HG03060 (cell line): Measurements from ENCODE around the gene COPB2.
A peak's percentile ranks its signal among the peaks of the same experiment; 100 is the strongest.

Experiments
- ATAC-seq: cut with Tn5 transposase; IDR thresholded peaks from one replicate; pipeline ENCODE4 v1.9.1; 2021; ENCODE audit warnings: low read depth, moderate number of reproducible peaks; ENCODE audit not compliant: unreplicated experiment

Gene COPB2

DNA sequence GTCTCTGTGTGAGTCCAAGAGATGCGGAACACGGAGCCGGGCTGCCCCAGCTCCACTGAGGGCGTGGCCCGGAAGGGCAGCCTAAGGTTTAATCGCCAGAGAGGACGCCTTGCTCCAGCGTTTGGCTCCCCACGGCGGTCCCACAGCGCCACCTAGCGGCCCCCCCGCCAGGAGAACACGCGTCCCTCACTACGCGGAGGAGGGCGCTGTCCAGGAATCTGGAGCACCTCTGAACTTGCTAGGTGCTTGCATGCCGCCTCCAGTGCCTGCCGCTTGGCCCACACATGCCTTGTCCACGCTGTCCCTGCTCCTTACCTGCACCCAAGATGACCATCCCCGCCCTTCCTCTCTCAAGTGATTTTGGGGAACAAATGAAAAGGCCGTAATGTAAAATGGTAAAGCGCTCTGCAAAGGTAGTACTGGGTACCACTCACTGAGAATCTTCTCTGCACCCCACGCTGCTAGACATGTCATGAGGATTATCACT is 60.0 kb downstream of the COPB2 start:
- peak; percentile 77 for ATAC-seq

DNA sequence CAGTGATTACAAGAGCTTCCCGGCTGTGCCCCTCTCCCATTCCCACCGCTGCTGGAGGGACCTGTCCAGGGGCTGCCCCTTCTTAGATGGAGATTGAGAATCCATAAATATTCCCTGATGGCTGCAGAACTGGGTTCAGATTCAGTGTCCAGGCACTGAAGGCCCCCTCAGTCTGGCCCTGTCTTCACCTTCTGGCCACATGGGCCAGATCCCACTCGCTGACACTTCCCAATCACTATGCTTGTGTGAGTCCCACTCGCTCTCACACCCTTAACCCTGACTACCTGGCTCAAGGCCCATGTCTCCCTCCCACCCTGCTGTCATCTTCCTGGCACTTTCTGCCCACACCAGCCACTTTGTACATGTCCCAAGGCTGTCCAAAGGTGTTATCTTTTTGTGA is 61.1 kb downstream of the COPB2 start:
- no peak for ATAC-seq

DNA sequence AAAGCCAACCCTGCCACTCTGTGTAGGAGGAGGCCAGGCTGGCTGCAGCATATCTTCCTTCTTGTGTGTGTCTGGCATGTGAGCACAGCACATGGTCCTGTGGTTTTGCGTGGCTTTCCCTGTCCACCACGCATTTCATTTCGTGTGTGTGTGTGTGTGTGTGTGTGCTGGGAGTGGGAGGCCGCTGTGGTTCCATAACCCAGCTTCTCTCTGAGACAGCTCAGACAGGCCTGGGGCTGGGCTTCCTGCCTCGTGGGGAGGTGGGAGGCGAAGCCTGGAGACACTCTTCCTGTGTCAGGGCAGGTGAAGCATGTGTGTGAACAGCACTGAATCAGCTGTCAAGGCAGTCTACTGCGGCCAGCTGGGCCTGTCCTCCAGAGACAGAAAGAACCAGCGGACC is 61.6 kb downstream of the COPB2 start:
- ATAC-seq = no peak

DNA sequence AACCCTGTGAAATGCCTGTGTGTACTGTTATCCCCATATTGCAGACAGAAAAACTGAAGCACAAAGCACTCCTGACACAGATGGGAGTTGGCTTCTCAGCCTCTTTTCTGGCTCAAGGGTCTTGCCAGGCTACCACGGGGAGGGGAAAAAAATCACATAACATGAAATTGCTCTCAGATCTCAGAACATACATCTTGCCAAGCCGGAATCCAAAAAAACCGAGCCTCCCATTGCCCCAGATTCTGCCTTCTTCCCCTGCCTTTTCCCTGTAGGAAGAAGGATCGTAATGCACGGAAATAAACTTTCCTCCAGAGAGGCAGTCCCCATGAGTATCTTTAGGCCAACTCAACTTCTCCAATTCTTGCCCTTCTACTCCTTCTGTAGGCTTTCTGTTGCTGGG is 62.2 kb downstream of the COPB2 start:
- no peak for ATAC-seq

DNA sequence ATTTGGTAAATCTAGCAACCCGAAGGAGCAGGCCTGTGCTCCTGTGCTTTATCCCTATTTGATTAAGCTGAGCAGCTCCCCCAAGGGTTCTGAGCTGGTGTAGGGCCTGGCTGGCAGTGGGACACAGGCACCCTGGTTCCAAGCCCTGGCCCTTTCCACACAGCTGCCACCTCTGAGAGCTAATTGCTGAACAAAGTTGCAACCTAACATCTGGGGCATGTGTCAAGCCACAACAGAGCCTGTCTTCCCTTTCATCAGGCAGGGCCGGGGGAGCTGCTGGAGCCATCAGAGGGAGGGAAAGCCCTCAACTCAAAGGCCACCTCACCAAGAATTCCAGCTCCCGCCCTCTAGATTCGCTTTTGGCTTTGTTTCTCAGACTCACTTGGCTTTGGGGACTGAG is 62.7 kb downstream of the COPB2 start:
- no peak for ATAC-seq

DNA sequence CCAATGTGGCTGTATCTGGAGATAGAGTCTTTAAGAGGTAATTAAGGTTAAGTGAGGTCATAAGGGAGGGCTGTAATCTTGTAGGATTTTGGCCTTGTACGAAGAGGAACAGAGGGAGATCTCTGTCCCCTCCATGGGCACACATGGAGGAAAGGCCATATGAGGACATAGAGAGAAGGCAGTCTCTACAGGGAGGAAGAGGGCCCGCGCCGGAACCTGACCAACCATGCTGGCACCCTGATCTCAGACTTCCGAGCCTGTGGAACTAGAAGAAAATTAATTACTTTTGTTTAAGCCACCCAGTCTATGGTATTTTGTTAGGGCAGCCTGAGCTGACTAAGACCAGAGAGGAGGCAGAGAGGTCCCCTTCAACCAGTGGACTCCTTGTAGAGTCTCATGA is 63.3 kb downstream of the COPB2 start:
- ATAC-seq = no peak

DNA sequence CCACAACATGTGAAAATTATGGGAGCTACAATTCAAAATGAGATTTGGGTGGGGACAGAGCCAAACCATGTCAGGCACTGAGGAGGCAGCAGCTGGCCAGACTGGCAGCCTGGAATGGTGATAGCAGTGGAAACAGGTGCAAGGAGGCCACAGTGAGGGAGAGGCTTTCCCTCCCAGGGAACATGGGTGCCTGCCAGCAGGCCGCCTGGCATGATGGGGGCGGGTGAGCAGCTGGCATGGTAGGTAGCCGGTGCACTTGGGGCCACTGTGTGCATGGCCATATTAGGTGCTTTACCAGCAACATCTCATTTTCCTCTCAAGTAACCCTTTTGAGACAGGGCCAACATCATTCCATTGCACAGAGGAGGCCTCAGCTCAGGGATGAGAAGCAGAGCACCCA is 63.9 kb downstream of the COPB2 start:
- no peak for ATAC-seq

DNA sequence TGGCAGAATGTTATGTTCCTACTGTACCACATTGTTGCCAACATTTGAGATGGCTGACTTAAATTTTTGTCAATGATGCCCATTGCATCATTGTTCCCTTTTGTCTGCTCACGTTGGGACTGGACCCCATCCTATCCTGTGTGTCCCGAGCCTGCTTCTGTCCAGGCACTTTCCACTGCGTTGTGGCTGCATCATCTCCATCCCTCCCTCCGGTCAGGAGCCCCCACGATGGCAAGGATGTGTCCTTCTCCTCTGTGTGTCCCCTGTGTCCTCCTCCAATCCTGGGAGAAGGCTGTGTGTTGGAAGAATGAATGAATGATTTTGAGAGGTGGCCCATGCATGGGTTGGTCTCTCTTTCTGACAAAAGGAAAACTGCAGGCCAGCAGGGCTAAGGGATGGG is 65.0 kb downstream of the COPB2 start:
- no peak for ATAC-seq

DNA sequence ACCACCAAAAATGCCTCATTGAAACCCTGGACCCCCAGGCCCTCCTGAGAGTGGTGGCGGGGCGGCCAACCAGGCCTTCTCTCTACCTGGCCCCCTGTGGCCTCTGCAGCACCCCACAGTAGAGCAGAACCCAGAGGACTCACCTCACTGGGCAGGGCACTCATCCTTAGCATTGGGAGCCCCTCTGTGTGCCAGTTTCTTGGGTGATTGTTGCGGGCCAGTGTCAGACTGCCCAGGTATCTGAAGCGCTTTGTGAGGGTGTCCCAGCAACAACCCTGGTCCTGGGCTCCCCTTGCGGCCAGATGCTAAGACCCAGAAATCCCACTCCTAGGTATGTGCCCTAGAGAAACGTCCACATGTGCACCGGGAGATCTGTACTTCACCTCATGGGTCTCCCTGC is 66.3 kb downstream of the COPB2 start:
- ATAC-seq = no peak

DNA sequence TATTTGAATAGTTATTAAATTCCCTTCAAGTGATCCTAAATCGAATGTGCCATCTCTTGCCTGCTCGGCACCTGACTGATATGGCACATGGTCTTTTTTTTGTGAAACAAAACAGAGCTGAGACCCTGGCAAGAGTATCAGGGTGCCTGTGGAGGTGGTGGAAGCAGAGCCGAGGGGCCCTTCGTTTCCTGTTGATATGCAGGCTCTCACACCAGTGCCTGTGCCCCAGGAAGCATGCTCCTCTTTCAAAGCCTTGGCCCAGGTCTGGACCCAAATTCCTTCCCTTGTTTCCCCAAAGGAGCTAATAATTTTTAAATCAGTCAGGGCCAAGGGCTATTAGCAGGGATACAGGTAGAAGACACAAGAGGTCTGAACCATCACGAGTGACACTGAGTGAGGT is 67.1 kb downstream of the COPB2 start:
- no peak for ATAC-seq

DNA sequence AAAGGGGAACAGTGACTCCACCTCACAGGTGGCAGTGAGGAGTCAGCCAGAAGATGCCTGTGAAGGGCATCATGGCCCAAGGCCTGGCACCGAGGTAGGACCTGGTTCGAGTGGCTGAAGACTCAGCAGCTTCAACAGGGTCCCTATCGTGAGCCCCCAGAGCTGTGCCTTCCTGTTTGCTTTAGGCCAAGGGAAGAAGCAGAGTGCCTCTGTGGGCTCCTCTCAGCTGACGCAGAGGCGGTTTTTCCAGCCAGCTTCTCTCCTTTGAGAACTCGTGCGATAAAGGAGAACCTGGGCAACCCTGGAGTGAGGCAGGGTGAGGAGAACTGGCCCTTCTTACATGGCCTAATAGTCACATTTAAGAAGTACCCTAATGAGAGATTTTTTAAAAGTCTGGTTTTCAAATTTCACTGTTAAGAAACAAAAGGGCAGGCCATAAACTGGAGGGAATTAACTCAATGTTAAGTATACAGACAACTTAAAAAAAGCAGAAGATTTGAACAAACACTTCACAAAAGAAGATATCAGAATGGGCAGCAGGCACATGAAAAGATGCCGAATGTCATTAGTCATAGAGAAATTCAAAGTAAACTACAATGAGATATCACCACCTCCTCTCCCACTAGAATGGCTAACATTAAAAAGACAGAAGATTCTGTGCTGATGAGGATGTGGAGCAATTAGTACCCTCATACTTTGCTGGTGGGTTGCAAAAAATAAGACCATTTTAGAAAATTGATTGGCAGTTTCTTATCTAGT is 68.7 kb downstream of the COPB2 start:
- ATAC-seq = no peak

DNA sequence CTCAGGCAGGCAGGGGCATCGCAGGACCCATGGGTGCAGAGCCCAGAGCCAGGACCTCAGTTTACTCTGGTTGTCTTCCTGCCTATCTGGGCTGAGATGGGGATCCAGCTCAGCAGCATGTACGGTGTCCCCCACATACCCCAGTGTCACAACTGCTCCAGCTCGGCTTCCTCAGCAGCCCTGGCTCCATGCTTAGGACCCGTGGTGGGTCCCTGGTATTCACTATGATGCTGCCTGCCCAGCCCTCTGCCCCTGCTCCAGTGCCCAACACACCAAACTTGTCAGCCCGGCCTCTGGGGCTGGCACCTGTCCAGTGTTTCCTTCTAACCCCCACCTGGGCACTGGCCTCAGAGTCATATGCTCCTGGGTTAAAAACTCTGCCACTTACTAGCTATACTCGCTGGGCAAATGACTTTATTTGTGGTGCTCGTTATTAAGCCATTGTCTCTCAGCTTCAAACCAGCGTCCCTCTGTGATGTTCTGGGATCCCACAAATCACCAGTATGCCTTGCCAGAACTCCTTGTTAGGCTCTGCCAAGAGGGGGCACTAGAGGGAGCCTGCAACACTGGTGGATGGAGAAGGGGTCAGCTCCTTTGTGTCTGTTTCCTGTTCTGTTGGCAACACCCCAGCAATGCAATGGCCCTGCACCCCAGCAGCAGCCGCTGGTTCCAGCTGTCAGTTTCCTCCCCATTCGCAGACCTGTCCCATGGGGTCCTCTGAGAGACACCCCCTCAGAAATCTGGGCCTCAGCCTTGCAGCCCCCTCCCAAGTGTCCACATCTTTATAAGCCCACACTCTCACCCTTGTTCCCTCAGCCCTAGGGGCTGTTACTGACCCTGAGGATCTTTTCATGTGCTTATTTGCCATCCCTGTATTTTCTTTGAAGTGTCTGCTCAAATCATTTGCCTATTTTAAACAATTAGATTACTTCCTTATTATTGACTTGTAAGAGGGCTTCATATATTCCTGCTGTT is 69.7 kb downstream of the COPB2 start:
- ATAC-seq = no peak

DNA sequence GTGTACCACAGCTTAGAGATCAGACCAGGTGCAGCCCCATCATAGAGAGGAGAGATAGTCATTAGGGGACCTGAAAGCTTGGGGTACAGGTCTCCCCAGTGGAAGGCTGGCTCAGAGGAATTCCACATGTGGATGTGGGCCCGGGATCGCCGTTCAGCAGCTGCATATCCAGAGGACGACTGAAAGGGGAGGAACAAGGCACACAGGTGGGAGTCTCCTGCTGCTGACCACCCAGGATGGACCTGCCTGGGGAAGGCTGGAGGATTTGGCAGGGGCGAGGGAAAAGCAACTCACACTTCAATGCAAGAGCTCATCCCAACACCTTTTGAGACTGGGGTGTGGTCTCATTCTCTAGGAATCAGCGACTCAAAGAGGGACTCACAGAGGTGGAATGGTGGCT is 70.6 kb downstream of the COPB2 start:
- ATAC-seq = no peak

DNA sequence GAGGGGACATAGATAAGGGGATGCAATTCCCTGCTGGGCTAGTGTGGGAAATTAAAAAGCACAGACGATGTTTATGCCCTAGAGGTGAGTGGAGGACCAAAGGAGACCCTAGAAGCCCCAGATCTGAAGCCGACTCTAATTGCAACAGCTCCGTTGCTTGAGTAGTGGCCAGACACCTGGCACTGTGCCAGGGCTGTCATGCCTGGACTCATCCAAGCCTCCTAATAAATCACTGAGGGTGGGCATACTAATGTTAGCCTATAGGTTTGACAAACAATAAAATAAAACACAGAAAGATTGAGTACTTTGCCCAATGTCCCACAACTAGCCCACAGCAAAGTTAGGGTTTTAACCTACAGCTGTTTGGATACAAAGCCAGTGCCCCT is 71.0 kb downstream of the COPB2 start:
- ATAC-seq = no peak

DNA sequence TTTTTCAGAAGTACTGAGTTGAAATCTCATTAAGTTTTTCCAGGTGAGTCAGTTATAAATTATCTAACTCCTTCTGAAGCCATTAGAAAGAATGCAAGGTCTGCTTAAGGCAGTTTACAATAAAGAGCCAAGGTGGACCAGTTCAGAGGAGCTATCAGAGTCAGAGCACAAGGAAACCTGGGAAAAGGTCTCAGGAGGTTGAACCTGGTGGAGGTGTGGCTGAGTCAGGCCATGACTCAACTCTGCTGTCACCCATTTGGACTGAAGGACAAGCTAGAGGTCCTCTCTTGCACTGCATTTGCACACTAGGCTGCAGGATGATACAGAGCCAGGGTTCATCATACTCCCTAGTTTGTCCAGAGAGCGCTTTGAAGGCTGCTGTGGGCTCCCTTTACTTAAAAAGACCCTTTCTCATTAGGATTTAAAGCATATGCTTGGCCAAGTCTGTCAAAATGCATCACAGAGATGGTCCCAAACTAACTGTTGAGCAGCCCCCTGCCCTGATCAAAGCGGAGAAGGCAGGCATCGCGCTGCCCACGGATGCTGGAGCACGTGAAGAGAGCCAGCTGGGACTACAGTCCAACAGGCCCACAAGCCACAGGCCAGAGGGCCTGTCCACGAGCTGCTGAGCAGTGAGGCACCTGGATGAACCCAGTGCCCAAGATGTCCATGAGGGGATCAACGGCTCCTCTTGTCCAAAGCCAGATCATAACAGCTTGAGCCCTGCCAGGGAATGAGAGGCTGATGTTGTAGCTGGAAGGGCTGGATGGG is 71.6 kb downstream of the COPB2 start:
- no peak for ATAC-seq

DNA sequence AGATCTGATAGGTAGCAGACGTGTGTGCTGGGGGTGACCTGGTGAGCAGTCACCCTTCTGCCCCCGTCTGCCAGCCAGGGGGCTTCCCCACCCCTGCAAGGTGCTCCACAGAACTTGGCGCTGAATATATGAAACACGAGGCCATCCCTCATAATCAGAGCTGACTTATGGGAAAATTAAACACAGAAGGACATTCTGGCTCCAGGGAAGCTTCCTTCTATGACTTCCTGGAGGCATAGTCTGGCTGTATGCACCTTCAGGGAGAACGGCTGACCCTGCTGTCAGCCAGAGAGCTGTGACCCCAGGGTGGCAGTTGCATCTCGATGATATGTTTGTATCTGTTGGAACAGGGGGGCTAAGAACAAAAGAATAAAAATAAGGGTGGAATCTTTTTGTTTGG is 72.2 kb downstream of the COPB2 start:
- no peak for ATAC-seq

DNA sequence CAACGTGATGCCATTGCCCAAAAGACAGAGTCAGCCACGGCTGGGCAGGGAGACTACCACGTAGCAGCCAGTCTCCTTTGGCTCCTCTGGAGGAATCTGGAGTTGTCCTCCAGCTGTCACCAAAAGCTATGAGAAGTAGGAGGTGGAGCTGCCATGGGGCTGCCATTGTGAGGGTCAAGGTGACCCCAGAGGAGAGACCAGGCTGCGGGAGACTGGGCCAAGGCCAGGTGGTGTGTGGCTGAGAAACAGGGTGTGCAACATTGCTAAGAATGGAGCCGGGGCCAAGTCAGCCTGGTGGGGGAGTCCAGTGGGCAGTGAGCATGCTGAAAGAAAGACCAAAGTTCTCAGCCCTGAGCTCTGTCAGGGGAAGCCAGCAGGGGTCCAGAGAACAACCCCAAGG is 75.5 kb downstream of the COPB2 start:
- ATAC-seq = no peak

DNA sequence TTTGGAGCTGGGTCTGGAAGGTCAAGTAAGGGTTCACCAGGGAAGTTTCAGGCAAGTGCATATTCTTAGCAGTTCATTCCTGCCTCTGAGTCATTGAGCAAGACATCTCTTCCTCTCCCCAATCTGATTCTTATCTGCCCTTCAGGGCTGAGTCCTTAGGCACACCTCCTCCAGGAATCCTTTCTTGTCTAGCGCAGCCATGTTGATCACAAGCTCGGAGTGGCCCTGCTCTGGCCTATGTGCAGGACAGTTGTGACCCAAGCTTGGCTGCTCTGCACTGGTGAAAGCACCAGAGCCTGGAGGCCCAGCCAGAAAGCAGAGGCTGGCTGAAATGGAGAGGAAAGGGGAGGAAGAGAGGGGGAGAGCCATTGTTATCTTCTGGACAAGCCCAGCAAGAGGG is 76.5 kb downstream of the COPB2 start:
- no peak for ATAC-seq

DNA sequence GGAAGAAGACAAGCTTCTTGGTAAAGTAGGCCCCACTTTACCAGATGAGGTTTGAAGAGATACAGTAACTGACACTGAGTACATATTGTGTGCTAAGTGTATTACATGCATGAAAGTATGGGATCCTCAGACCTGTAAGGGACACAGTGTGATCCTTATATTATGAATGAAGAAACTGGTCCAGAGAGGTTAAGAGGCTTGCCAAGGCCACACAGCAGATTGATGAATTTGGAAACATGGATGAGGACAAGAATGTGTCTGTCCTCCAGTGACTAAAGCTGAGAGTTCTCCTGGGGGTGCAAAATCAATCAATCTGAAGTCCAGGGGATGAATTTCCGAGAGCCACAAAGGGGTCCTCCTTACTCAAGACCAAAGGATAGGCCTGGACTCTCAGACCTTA is 77.0 kb downstream of the COPB2 start:
- no peak for ATAC-seq

DNA sequence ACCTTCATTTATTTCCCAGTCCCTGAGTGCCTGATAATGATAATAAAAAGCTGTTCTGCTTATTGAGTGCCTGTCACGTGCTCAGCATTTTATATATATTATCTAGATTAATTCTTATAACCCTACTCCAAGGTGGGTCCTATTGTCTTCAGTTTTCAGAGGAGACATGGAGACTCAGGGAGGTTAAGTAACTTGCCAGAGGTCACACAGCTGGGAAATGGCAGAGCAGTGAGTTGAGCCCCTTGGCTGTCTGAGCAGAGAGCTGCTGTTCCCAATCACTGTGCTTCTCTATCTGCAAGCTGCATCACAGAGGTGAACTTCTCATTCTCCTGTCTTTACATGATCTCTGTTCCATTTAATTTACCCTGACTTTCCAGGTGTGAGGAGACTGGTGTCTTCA is 77.9 kb downstream of the COPB2 start:
- no peak for ATAC-seq

DNA sequence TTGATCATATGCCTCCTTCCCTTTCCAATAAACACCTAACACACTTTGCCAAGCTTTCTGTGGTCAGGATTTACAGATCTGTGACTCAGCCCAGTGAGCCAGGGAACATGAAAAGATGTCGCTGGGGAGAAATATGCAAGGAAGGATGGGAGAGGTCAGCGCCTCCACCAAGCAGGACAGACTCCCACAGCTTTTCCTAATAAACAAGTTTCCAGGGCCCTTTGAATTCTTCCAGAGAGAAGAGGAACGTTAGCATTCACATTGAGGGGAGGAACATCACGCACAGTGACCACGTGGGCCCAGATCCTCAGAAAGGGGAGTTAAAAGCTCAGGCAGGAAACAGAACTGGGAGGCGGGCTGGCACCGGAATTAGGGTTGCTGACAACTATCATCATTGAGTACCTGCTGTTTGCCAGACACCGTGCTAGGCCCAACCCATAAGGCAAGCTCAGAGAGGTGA is 78.9 kb downstream of the COPB2 start:
- ATAC-seq = no peak
